K562 (cell line): Measurements from ENCODE around the gene CSRNP3. TPM values are rescaled to one million over a fixed set of nuclear protein-coding genes. Genes with fewer than 3 reads are reported as not detected.

ENCODE experiments used
- ATAC-seq: fragments of 200-7000 bp; cut with Tn5 transposase; 3 replicates; pipeline ENCODE4 v1.9.1; 2020; ENCODE audit warnings: moderate library complexity
- BruUV-seq: library from RNA; stranded (reverse); fragments of 400-500 nt; replicated peaks from 2 replicates; lab custom pipeline; 2021; lab: Mats Ljungman, UMichigan
- CTCF ChIA-PET: fragments of 300-600 bp; formaldehyde crosslinking; extraction: SDS; loops from one replicate; lab custom pipeline; 2021; ENCODE audit warnings: low intra/inter-chr PET ratio; lab: Yijun Ruan, JAX
- POLR2A ChIA-PET: fragments of 300-600, 350-650 bp; sonication (Branson Sonifier 250); formaldehyde crosslinking; extraction: SDS; loops from one replicate; lab custom pipeline; 2021; ENCODE audit warnings: antibody characterized with exemption, inconsistent platforms; lab: Yijun Ruan, JAX
- DNase-seq, 4 experiments: peaks; one replicate each; pipeline versions ENCODE4 v3.0.0 to v3.0.0-alpha.2; 2011 to 2018; ENCODE audit warnings: low spot score in 3 of 4, mixed read lengths in 3 of 4; ENCODE audit errors: extremely low read depth in 1 of 4
- FAIRE-seq: peaks from 2 replicates; lab custom pipeline; 2011; peaks lifted over from hg19 to GRCh38; lab: Jason Lieb, UNC
- H2AFZ ChIP-seq: 2 replicates; pipeline ENCODE4 v1.6.0; 2011; ENCODE audit warnings: low read depth, low read length, control low read depth, inconsistent platforms
- H3K27ac ChIP-seq: fragments of 200-600 bp; 3 replicates; pipeline ENCODE4 v1.8.0; 2011; ENCODE audit warnings: low read depth, mild to moderate bottlenecking, control low read depth, inconsistent platforms, low read length, moderate library complexity, mixed read lengths; ENCODE audit errors: extremely low read depth
- H3K27me3 ChIP-seq, 2 experiments: fragments of 300-600 bp in 1 of 2; 2 replicates in 1 of 2; 3 replicates in 1 of 2; pipeline versions ENCODE4 v1.6.0 to v1.8.0; 2011; ENCODE audit warnings: inconsistent platforms in 2 of 2, low read length in 2 of 2, mild to moderate bottlenecking in 1 of 2, mixed read lengths in 1 of 2, moderate library complexity in 1 of 2; ENCODE audit not compliant: control insufficient read depth in 2 of 2, insufficient read depth in 2 of 2
- H3K36me3 ChIP-seq: fragments of 300-600 bp; 3 replicates; pipeline ENCODE4 v1.8.0; 2011; ENCODE audit warnings: mild to moderate bottlenecking, low read length, inconsistent platforms; ENCODE audit not compliant: control insufficient read depth, insufficient read depth
- H3K4me1 ChIP-seq, 2 experiments: fragments of 200-600 bp in 1 of 2; replicated peaks in 1 of 2; 2 replicates in 1 of 2; 3 replicates in 1 of 2; pipeline versions ENCODE4 v1.5.1 to v1.8.0; 2011; ENCODE audit warnings: inconsistent platforms in 2 of 2, low read length in 2 of 2, mild to moderate bottlenecking in 1 of 2, mixed read lengths in 1 of 2, moderate library complexity in 1 of 2; ENCODE audit not compliant: control insufficient read depth in 2 of 2, insufficient read depth in 2 of 2
- H3K4me2 ChIP-seq: 2 replicates; pipeline ENCODE4 v1.6.1; 2011; ENCODE audit warnings: low read length, control low read depth, inconsistent platforms, mixed read lengths; ENCODE audit not compliant: insufficient read depth
- H3K4me3 ChIP-seq: fragments of 200-600 bp; sonication (generic), shearing (Covaris generic); 2 replicates; pipeline ENCODE4 v1.5.1; 2016; ENCODE audit warnings: control low read depth, inconsistent platforms
- H3K79me2 ChIP-seq: fragments of 200-600 bp; 3 replicates; pipeline ENCODE4 v1.8.0; 2011; ENCODE audit warnings: low read length, inconsistent platforms; ENCODE audit not compliant: control insufficient read depth, insufficient read depth
- H3K9ac ChIP-seq, 2 experiments: 2 replicates each; pipeline versions ENCODE4 v1.6.0 to v1.6.1; 2011; ENCODE audit warnings: low read depth in 2 of 2, low read length in 2 of 2, control low read depth in 1 of 2, inconsistent platforms in 1 of 2, mild to moderate bottlenecking in 1 of 2, mixed read lengths in 1 of 2; ENCODE audit not compliant: insufficient read depth in 1 of 2
- H3K9me1 ChIP-seq: one replicate; pipeline ENCODE4 v1.6.0; 2011; ENCODE audit warnings: inconsistent platforms, mild to moderate bottlenecking, low read length, moderate library complexity; ENCODE audit not compliant: control insufficient read depth, insufficient read depth
- H3K9me3 ChIP-seq: replicated peaks from 2 replicates; pipeline ENCODE4 v1.5.1; 2011; ENCODE audit warnings: low read depth, low read length, inconsistent platforms; ENCODE audit not compliant: control insufficient read depth, insufficient read depth
- H4K20me1 ChIP-seq: replicated peaks from 2 replicates; pipeline ENCODE4 v1.6.1; 2011; ENCODE audit warnings: low read length, inconsistent platforms, mixed read lengths; ENCODE audit not compliant: control insufficient read depth, insufficient read depth
- ASH1L ChIP-seq: fragments of 450-650 bp; IDR thresholded peaks from 2 replicates; pipeline ENCODE4 v1.6.1; 2018; ENCODE audit warnings: borderline replicate concordance, mild to moderate bottlenecking, low read depth; ENCODE audit not compliant: partially characterized antibody
- BRD4 ChIP-seq: fragments of 200-600 bp; sonication (generic); IDR thresholded peaks from 2 replicates; pipeline ENCODE4 v1.6.1; 2017; ENCODE audit warnings: inconsistent platforms
- EGR1 ChIP-seq: fragments of 450-650 bp; conservative IDR thresholded peaks from 2 replicates; pipeline ENCODE4 v1.6.1; 2017; ENCODE audit warnings: mild to moderate bottlenecking
- HDAC3 ChIP-seq: fragments of 450-650 bp; IDR thresholded peaks from 2 replicates; pipeline ENCODE4 v1.6.1; 2018; ENCODE audit warnings: borderline replicate concordance, mild to moderate bottlenecking, moderate library complexity; ENCODE audit not compliant: partially characterized antibody
- HMG20A ChIP-seq: fragments of 450-650 bp; formaldehyde crosslinking; conservative IDR thresholded peaks from 2 replicates; pipeline ENCODE4 v1.4.0; 2020; ENCODE audit warnings: mild to moderate bottlenecking, mixed read lengths
- HMG20B ChIP-seq: fragments of 250-450 bp; sonication (Bioruptor Pico); IDR thresholded peaks from 2 replicates; pipeline ENCODE4 v1.5.0; 2021; ENCODE audit warnings: mild to moderate bottlenecking
- HSF4 ChIP-seq: fragments of 250-450 bp; sonication (Bioruptor Pico); IDR thresholded peaks from 2 replicates; pipeline ENCODE4 v2.1.2; 2022; ENCODE audit warnings: mild to moderate bottlenecking, moderate library complexity, borderline replicate concordance
- MYC ChIP-seq, 2 experiments: fragments of 250-450 bp in 1 of 2; sonication (Bioruptor Pico) in 1 of 2; IDR thresholded peaks; 2 replicates each; pipeline versions ENCODE4 v1.5.1 to v1.6.1; 2012 to 2021; ENCODE audit warnings: low read depth in 2 of 2, borderline replicate concordance in 1 of 2, improper control_type of control experiment in 1 of 2, low read length in 1 of 2, mild to moderate bottlenecking in 1 of 2, moderate library complexity in 1 of 2
- PHTF2 ChIP-seq: fragments of 250-450 bp; sonication (Bioruptor Pico); IDR thresholded peaks from 2 replicates; pipeline ENCODE4 v1.5.0; 2021; ENCODE audit warnings: mild to moderate bottlenecking
- POLR2B ChIP-seq: fragments of 450-650 bp; IDR thresholded peaks from 2 replicates; pipeline ENCODE4 v1.6.1; 2018; ENCODE audit warnings: low read depth; ENCODE audit not compliant: partially characterized antibody
- SAFB ChIP-seq: fragments of 200-400 bp; formaldehyde crosslinking; IDR thresholded peaks from 2 replicates; pipeline ENCODE4 v1.6.1; 2017; ENCODE audit warnings: low read depth, low read length, borderline replicate concordance
- SIX5 ChIP-seq, 2 experiments: IDR thresholded peaks; 2 replicates each; pipeline ENCODE4 v1.6.1; 2011; ENCODE audit warnings: low read length in 2 of 2, borderline replicate concordance in 1 of 2, low read depth in 1 of 2, mild to moderate bottlenecking in 1 of 2, moderate library complexity in 1 of 2; ENCODE audit not compliant: insufficient read depth in 1 of 2
- TOE1 ChIP-seq, 2 experiments: fragments of 450-650 bp in 1 of 2; sonication (generic) in 1 of 2; formaldehyde crosslinking in 1 of 2; IDR thresholded peaks; 2 replicates each; pipeline versions ENCODE4 v1.7.1 to v1.8.0; 2016 to 2022; ENCODE audit warnings: borderline replicate concordance in 2 of 2, mild to moderate bottlenecking in 2 of 2, antibody characterized with exemption in 1 of 2, inconsistent platforms in 1 of 2, low read depth in 1 of 2, missing genetic modification reagents in 1 of 2, moderate library complexity in 1 of 2
- ZSCAN29 ChIP-seq: fragments of 450-650 bp; IDR thresholded peaks from 2 replicates; pipeline ENCODE4 v1.6.1; 2017
- WGBS: fragments of 100-300 bp; shearing (Covaris generic); methylation state at CpG from one replicate; pipeline ENCODE4 v1.1.6; 2016; ENCODE audit warnings: low coverage, mixed read lengths; ENCODE audit not compliant: insufficient coverage; ENCODE audit errors: missing lambda C conversion rate; 5-methylcytosine and 5-hydroxymethylcytosine counted together
- in situ Hi-C: fragments of 300-500 bp; cut with MboI; formaldehyde crosslinking; loops from 4 replicates; pipeline ENCODE4 v1.15.0; 2018; ENCODE audit warnings: inconsistent platforms, mixed read lengths
- intact Hi-C: fragments of 100-400 bp; cut with micrococcal nuclease; formaldehyde crosslinking; loops from 2 replicates; pipeline ENCODE4 v1.14.2; 2022
- polyA plus RNA-seq, 8 experiments: library from polyadenylated mRNA; depleted of rRNA in 4 of 8; stranded (reverse) in 5 of 8; unstranded in 3 of 8; fragments of >200 nt; fragmentation: Nextera tagmentation in 2 of 8; fragmentation: Illumina TruSeq in 1 of 8; extraction: Ambion mirVana in 2 of 8; extraction: Trizol in 1 of 8; gene quantifications; 2 replicates each; pipeline versions ENCODE4 v1.2.1 to v1.2.3, GENCODE V29; 2011 to 2014; ENCODE audit warnings: inconsistent platforms in 1 of 8, missing spikeins in 1 of 8
- total RNA-seq, 7 experiments: library from RNA; depleted of rRNA in 6 of 7; stranded (reverse); fragments of >200 nt in 6 of 7; fragmentation: Illumina TruSeq in 2 of 7; extraction: Trizol in 2 of 7; gene quantifications; 2 replicates each; pipeline versions ENCODE4 v1.2.1 to v1.2.3, GENCODE V29; 2011 to 2021; ENCODE audit warnings: low replicate concordance in 1 of 7
- TF ChIP-seq, protein P1 (sequence below): IDR thresholded peaks from 2 replicates; pipeline ENCODE4 v1.6.1; 2011; ENCODE audit warnings: borderline replicate concordance, low read depth, mild to moderate bottlenecking, moderate library complexity, low read length; ENCODE audit not compliant: insufficient read depth, poor library complexity, severe bottlenecking
- TF ChIP-seq, protein P2 (sequence below): fragments of 450-650 bp; IDR thresholded peaks from 2 replicates; pipeline ENCODE4 v1.6.1; 2016; ENCODE audit warnings: borderline replicate concordance

The CSRNP3 gene
- total and polyA plus RNA-seq, 9 of the 15 experiments (the other 6 are each of a cell fraction or from before 2014, with no cell fraction given), result not detected

- 0% methylated on average over 4 of the region's 4 CpGs for WGBS
- in situ Hi-C loops, result no loop called here
- H4K20me1 ChIP-seq, result no peaks in the 10 kb centered on the region
- H3K4me3 ChIP-seq, result no peak overlapping the region
- CTCF ChIA-PET, result no interaction called here
- H2AFZ ChIP-seq, result no peak overlapping the region
- H3K36me3 ChIP-seq, result no peaks in the 10 kb centered on the region
- no peaks in the 10 kb centered on the region for H3K27me3 ChIP-seq
- no peak overlapping the region for H3K27ac ChIP-seq
- DNase-seq (no peak), FAIRE-seq (no peak), ATAC-seq (no peak)
- POLR2A ChIA-PET, result interaction anchor here (0.6 kb wide), 1 partner anchor 224 kb away, joined by 3 read pairs; no protein-coding TSS in a partner anchor
- no peaks in the 10 kb centered on the region for H3K79me2 ChIP-seq
- H3K9me3 ChIP-seq, result no peaks in the 10 kb centered on the region
- intact Hi-C loops, result no loop called here
- H3K4me1 ChIP-seq, result no peaks in the 10 kb centered on the region
- H3K4me2 ChIP-seq, result no peak overlapping the region
- no TSS peak for BruUV-seq
- no peak overlapping the region for H3K9ac ChIP-seq
- H3K9me1 ChIP-seq, result no peaks in the 10 kb centered on the region
- no peak for TF ChIP-seq EGR1
- no peak for TF ChIP-seq ASH1L
- TF ChIP-seq HSF4, result no peak
- TF ChIP-seq, protein P1, sequence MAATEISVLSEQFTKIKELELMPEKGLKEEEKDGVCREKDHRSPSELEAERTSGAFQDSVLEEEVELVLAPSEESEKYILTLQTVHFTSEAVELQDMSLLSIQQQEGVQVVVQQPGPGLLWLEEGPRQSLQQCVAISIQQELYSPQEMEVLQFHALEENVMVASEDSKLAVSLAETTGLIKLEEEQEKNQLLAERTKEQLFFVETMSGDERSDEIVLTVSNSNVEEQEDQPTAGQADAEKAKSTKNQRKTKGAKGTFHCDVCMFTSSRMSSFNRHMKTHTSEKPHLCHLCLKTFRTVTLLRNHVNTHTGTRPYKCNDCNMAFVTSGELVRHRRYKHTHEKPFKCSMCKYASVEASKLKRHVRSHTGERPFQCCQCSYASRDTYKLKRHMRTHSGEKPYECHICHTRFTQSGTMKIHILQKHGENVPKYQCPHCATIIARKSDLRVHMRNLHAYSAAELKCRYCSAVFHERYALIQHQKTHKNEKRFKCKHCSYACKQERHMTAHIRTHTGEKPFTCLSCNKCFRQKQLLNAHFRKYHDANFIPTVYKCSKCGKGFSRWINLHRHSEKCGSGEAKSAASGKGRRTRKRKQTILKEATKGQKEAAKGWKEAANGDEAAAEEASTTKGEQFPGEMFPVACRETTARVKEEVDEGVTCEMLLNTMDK, result no peak
- TF ChIP-seq HMG20A (CRISPR knock-in tag), result no peak
- no peak for TF ChIP-seq SAFB
- TF ChIP-seq ZSCAN29, result no peak
- TF ChIP-seq BRD4, result no peak
- TF ChIP-seq HMG20B, result no peak
- TF ChIP-seq PHTF2 (CRISPR knock-in tag), result no peak
- TF ChIP-seq MYC (IDR thresholded peaks at IDR 0.05; ENCODE audit: low read depth, low read length), result no peak
- no peak for TF ChIP-seq MYC (CRISPR knock-in tag; IDR thresholded peaks at IDR 0.05; ENCODE audit: borderline replicate concordance, low read depth)
- no peak for TF ChIP-seq SIX5 (IDR thresholded peaks at IDR 0.05; ENCODE audit: borderline replicate concordance in 1 of 2, insufficient read depth in 1 of 2, low read depth in 1 of 2, low read length in 2 of 2)
- TF ChIP-seq POLR2B, result no peak
- TF ChIP-seq, protein P2, sequence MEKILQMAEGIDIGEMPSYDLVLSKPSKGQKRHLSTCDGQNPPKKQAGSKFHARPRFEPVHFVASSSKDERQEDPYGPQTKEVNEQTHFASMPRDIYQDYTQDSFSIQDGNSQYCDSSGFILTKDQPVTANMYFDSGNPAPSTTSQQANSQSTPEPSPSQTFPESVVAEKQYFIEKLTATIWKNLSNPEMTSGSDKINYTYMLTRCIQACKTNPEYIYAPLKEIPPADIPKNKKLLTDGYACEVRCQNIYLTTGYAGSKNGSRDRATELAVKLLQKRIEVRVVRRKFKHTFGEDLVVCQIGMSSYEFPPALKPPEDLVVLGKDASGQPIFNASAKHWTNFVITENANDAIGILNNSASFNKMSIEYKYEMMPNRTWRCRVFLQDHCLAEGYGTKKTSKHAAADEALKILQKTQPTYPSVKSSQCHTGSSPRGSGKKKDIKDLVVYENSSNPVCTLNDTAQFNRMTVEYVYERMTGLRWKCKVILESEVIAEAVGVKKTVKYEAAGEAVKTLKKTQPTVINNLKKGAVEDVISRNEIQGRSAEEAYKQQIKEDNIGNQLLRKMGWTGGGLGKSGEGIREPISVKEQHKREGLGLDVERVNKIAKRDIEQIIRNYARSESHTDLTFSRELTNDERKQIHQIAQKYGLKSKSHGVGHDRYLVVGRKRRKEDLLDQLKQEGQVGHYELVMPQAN, result no peak
- no peak for TF ChIP-seq HDAC3
- TF ChIP-seq TOE1 (IDR thresholded peaks at IDR 0.05; ENCODE audit: borderline replicate concordance), result no peak
- no peak for TF ChIP-seq TOE1 (CRISPR knock-in tag; IDR thresholded peaks at IDR 0.05; ENCODE audit: borderline replicate concordance, low read depth)
Measured at GRCh38 chr2:165687426-165688002, 218.0 kb downstream of the CSRNP3 start.
